Upper lobe of left lung (tissue), 4 donors: Measurements from ENCODE around the gene SKIC8.

Experiments used
- EP300 ChIP-seq, 4 donors: sonication (generic); formaldehyde crosslinking; IDR thresholded peaks; one replicate each; pipeline ENCODE4 v1.5.1; 2017; ENCODE audit warnings: antibody characterized with exemption in 4 of 4, control low read depth in 2 of 4
- POLR2A ChIP-seq, 4 donors: fragments of 450-650 bp; IDR thresholded peaks; one replicate each; pipeline ENCODE4 v1.5.1; 2016 to 2017; ENCODE audit warnings: antibody characterized with exemption in 4 of 4, mild to moderate bottlenecking in 2 of 4
- POLR2AphosphoS5 ChIP-seq, 2 donors: sonication (generic); formaldehyde crosslinking; IDR thresholded peaks; one replicate each; pipeline ENCODE4 v1.5.1; 2017; ENCODE audit warnings: antibody characterized with exemption in 2 of 2
- TF ChIP-seq, protein P1 (sequence below), 6 experiments: fragments of 450-650 bp in 4 of 6; fragments of 200-600 bp in 2 of 6; sonication (generic) in 2 of 6; IDR thresholded peaks; one replicate each; pipeline ENCODE4 v1.5.1; 2016 to 2019; ENCODE audit warnings: antibody characterized with exemption in 6 of 6

DNA sequence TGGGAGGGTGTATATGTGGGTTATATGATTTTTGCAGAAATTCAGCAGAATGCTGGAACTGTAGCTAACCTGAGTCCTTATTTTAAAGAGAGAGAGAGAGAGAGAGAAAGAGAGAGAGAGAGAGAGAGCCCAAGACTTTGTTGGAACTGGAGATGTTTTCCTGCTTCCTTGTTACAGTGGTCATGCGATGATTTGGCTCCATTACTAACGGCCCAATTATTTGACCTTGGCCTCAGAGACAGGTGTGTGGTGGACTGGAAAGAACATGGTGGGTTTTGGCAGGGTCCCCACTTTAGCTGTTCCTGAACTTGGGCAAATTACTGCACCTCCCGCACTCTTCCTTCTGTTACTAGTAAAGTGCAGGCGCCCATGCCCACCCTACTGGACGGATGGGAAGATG lies 50.3 kb downstream of the SKIC8 start:
- TF ChIP-seq, protein P1, sequence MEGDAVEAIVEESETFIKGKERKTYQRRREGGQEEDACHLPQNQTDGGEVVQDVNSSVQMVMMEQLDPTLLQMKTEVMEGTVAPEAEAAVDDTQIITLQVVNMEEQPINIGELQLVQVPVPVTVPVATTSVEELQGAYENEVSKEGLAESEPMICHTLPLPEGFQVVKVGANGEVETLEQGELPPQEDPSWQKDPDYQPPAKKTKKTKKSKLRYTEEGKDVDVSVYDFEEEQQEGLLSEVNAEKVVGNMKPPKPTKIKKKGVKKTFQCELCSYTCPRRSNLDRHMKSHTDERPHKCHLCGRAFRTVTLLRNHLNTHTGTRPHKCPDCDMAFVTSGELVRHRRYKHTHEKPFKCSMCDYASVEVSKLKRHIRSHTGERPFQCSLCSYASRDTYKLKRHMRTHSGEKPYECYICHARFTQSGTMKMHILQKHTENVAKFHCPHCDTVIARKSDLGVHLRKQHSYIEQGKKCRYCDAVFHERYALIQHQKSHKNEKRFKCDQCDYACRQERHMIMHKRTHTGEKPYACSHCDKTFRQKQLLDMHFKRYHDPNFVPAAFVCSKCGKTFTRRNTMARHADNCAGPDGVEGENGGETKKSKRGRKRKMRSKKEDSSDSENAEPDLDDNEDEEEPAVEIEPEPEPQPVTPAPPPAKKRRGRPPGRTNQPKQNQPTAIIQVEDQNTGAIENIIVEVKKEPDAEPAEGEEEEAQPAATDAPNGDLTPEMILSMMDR (IDR thresholded peaks at IDR 0.05), result no peak
- TF ChIP-seq EP300 (IDR thresholded peaks at IDR 0.05), result no peak
- no peak for TF ChIP-seq POLR2A (IDR thresholded peaks at IDR 0.05)
- no peak for TF ChIP-seq POLR2AphosphoS5 (IDR thresholded peaks at IDR 0.05)
